GM21360 (cell line): ENCODE measurements around the gene QKI.
"Not testable (repeated sequence)": the region's sequence is repeated elsewhere in the genome, so short reads cannot be mapped to it uniquely, and the experiment has no call there.

Source experiments
- ATAC-seq: cut with Tn5 transposase; IDR thresholded peaks from one replicate; pipeline ENCODE4 v1.9.1; 2021; ENCODE audit warnings: mild to moderate bottlenecking, moderate library complexity; ENCODE audit not compliant: unreplicated experiment

The QKI gene

GRCh38 chr6:163414117-163414945 lies at the start of gene QKI:
Gene QKI, plus strand, starts transcription at chr6:163414718. Its CDS starts 476 bp downstream, at chr6:163415194.
- ATAC-seq, result peak; percentile 38

GRCh38 chr6:163366288-163366687 lies 48.2 kb upstream of the QKI start:
- ATAC-seq, result no peak

GRCh38 chr6:163367497-163368183 lies 46.9 kb upstream of the QKI start:
- no peak for ATAC-seq

GRCh38 chr6:163369141-163369540 lies 45.4 kb upstream of the QKI start:
- ATAC-seq, result no peak

GRCh38 chr6:163369628-163370365 lies 44.7 kb upstream of the QKI start:
- no peak for ATAC-seq

- ATAC-seq, result no peak
Measured at GRCh38 chr6:163370464-163371117, 43.9 kb upstream of the QKI start.

GRCh38 chr6:163371129-163371528 lies 43.4 kb upstream of the QKI start:
- ATAC-seq, result no peak

GRCh38 chr6:163373240-163373639 lies 41.3 kb upstream of the QKI start:
- no peak for ATAC-seq

GRCh38 chr6:163375361-163375760 lies 39.2 kb upstream of the QKI start:
- no peak for ATAC-seq

GRCh38 chr6:163376187-163376586 lies 38.3 kb upstream of the QKI start:
- no peak for ATAC-seq

- no peak for ATAC-seq
Measured at GRCh38 chr6:163377561-163377960, 37.0 kb upstream of the QKI start.

GRCh38 chr6:163380216-163380615 lies 34.3 kb upstream of the QKI start:
- no peak for ATAC-seq

GRCh38 chr6:163381118-163381756 lies 33.3 kb upstream of the QKI start:
- ATAC-seq, result no peak

GRCh38 chr6:163383396-163383795 lies 31.1 kb upstream of the QKI start:
- ATAC-seq, result not testable (repeated sequence)

GRCh38 chr6:163383912-163384311 lies 30.6 kb upstream of the QKI start:
- no peak for ATAC-seq

- ATAC-seq, result no peak
Measured at GRCh38 chr6:163384510-163384909, 30.0 kb upstream of the QKI start.

- ATAC-seq, result not testable (repeated sequence)
Measured at GRCh38 chr6:163385503-163385902, 29.0 kb upstream of the QKI start.

- ATAC-seq, result no peak
Measured at GRCh38 chr6:163386329-163386908, 28.1 kb upstream of the QKI start.

- ATAC-seq, result no peak
Measured at GRCh38 chr6:163387317-163387716, 27.2 kb upstream of the QKI start.

GRCh38 chr6:163389354-163389753 lies 25.2 kb upstream of the QKI start:
- no peak for ATAC-seq
